SK-N-SH (cell line): ENCODE data around the gene GOLGA6D. TPM values are rescaled to one million over a fixed set of nuclear protein-coding genes. Genes with fewer than 3 reads are reported as not detected.

Experiments used
- CTCF ChIA-PET: fragments of 300-600, 350-600 bp; formaldehyde crosslinking; extraction: SDS; loops from one replicate; lab custom pipeline; 2021; lab: Yijun Ruan, JAX
- POLR2A ChIA-PET: fragments of 350-600 bp; sonication (Branson Sonifier 250); formaldehyde crosslinking; extraction: SDS; loops from one replicate; lab custom pipeline; 2020; ENCODE audit warnings: antibody characterized with exemption, inconsistent platforms; lab: Yijun Ruan, JAX
- DNase-seq: peaks from one replicate; pipeline ENCODE4 v3.0.0; 2012
- H2AFZ ChIP-seq: fragments of 200-600 bp; sonication (generic); 2 replicates; pipeline ENCODE4 v1.8.1; 2016; ENCODE audit warnings: antibody characterized with exemption, mild to moderate bottlenecking, low read depth
- H3F3A ChIP-seq: fragments of 200-600 bp; sonication (generic); replicated peaks from 2 replicates; pipeline ENCODE3; 2016; ENCODE audit warnings: antibody characterized with exemption, mild to moderate bottlenecking; ENCODE audit not compliant: insufficient read depth
- H3K27ac ChIP-seq, 2 experiments: fragments of 200-500 bp in 1 of 2; fragments of 200-600 bp in 1 of 2; sonication (Bioruptor generic) in 1 of 2; sonication (generic), shearing (Covaris generic) in 1 of 2; 2 replicates each; pipeline versions ENCODE4 v1.5.1 to v1.6.1; 2014 to 2016; ENCODE audit warnings: low read depth in 2 of 2, inconsistent platforms in 1 of 2, low read length in 1 of 2, mild to moderate bottlenecking in 1 of 2, mixed read lengths in 1 of 2
- H3K27me3 ChIP-seq: fragments of 200-600 bp; sonication (generic), shearing (Covaris generic); 2 replicates; pipeline ENCODE4 v1.6.1; 2016; ENCODE audit warnings: mixed run types; ENCODE audit not compliant: insufficient read depth
- H3K36me3 ChIP-seq, 2 experiments: fragments of 200-500 bp in 1 of 2; fragments of 200-600 bp in 1 of 2; sonication (Bioruptor generic) in 1 of 2; sonication (generic) in 1 of 2; replicated peaks in 1 of 2; 2 replicates each; pipeline versions ENCODE3 to v1.5.1; 2014 to 2016; ENCODE audit warnings: low read length in 1 of 2, mild to moderate bottlenecking in 1 of 2; ENCODE audit not compliant: insufficient read depth in 2 of 2, control insufficient read depth in 1 of 2
- H3K4me1 ChIP-seq, 2 experiments: fragments of 200-500 bp in 1 of 2; fragments of 200-600 bp in 1 of 2; sonication (Bioruptor generic) in 1 of 2; sonication (generic), shearing (Covaris generic) in 1 of 2; 2 replicates each; pipeline versions ENCODE4 v1.5.1 to v1.6.1; 2014 to 2016; ENCODE audit warnings: low read depth in 1 of 2, low read length in 1 of 2, mixed run types in 1 of 2; ENCODE audit not compliant: insufficient read depth in 2 of 2, control insufficient read depth in 1 of 2
- H3K4me2 ChIP-seq: fragments of 200-600 bp; sonication (generic), shearing (Covaris generic); 2 replicates; pipeline ENCODE4 v1.6.1; 2017; ENCODE audit warnings: mixed run types
- H3K4me3 ChIP-seq, 2 experiments: fragments of 200-500 bp in 1 of 2; fragments of 200-600 bp in 1 of 2; sonication (Bioruptor generic) in 1 of 2; sonication (generic), shearing (Covaris generic) in 1 of 2; 2 replicates each; pipeline versions ENCODE4 v1.5.1 to v1.8.1; 2014 to 2016; ENCODE audit warnings: low read depth in 2 of 2, inconsistent platforms in 1 of 2, low read length in 1 of 2, mild to moderate bottlenecking in 1 of 2, mixed read lengths in 1 of 2, moderate library complexity in 1 of 2
- H3K79me2 ChIP-seq: fragments of 200-600 bp; sonication (generic); 2 replicates; pipeline ENCODE4 v1.8.1; 2017; ENCODE audit warnings: mild to moderate bottlenecking; ENCODE audit not compliant: insufficient read depth
- H3K9ac ChIP-seq: fragments of 200-600 bp; sonication (generic); 2 replicates; pipeline ENCODE4 v1.6.1; 2017; ENCODE audit warnings: mixed run types
- H3K9me2 ChIP-seq: fragments of 200-600 bp; sonication (generic); 2 replicates; pipeline ENCODE4 v1.6.1; 2017; ENCODE audit warnings: mixed run types
- H3K9me3 ChIP-seq: fragments of 200-600 bp; sonication (generic); 2 replicates; pipeline ENCODE4 v1.6.1; 2017; ENCODE audit warnings: mixed run types, mild to moderate bottlenecking, moderate library complexity
- H4K20me1 ChIP-seq: fragments of 200-600 bp; sonication (generic); 2 replicates; pipeline ENCODE4 v1.6.1; 2017; ENCODE audit warnings: mild to moderate bottlenecking, mixed run types; ENCODE audit not compliant: insufficient read depth
- EP300 ChIP-seq, 2 experiments: IDR thresholded peaks; 2 replicates each; pipeline versions ENCODE4 v1.4.0 to v1.6.1; 2012; ENCODE audit warnings: borderline replicate concordance in 1 of 2, low read depth in 1 of 2, low read length in 1 of 2
- FOXJ3 ChIP-seq: sonication (generic); formaldehyde crosslinking; IDR thresholded peaks from 2 replicates; pipeline ENCODE4 v1.5.1; 2020; ENCODE audit warnings: mild to moderate bottlenecking, missing genetic modification reagents
- GATA2 ChIP-seq: sonication (generic); formaldehyde crosslinking; IDR thresholded peaks from 2 replicates; pipeline ENCODE4 v1.5.0; 2020; ENCODE audit warnings: mild to moderate bottlenecking, missing genetic modification reagents
- IRF3 ChIP-seq: fragments of 150-350 bp; IDR thresholded peaks from 2 replicates; pipeline ENCODE4 v1.6.1; 2016; ENCODE audit warnings: mild to moderate bottlenecking, low read depth, low read length
- JUND ChIP-seq: IDR thresholded peaks from 2 replicates; pipeline ENCODE4 v1.4.0; 2012
- MXI1 ChIP-seq: IDR thresholded peaks from 2 replicates; pipeline ENCODE4 v1.6.1; 2012; ENCODE audit warnings: mild to moderate bottlenecking, low read depth, low read length, improper control_type of control experiment
- PBX3 ChIP-seq: IDR thresholded peaks from 2 replicates; pipeline ENCODE4; 2012
- POLR2AphosphoS5 ChIP-seq: IDR thresholded peaks from 2 replicates; pipeline ENCODE4 v1.6.1; 2012; ENCODE audit warnings: low read depth, low read length
- RAD21 ChIP-seq: IDR thresholded peaks from 2 replicates; pipeline ENCODE4 v1.6.1; 2012; ENCODE audit warnings: mild to moderate bottlenecking, low read length
- REST ChIP-seq: IDR thresholded peaks from 2 replicates; pipeline ENCODE4 v1.6.1; 2012; ENCODE audit warnings: mild to moderate bottlenecking, low read depth, low read length, moderate library complexity
- RFX5 ChIP-seq: IDR thresholded peaks from 2 replicates; pipeline ENCODE4 v1.6.1; 2012; ENCODE audit warnings: mild to moderate bottlenecking, improper control_type of control experiment, low read length
- TAF1 ChIP-seq: IDR thresholded peaks from 2 replicates; pipeline ENCODE4 v1.6.1; 2012; ENCODE audit warnings: low read depth, mild to moderate bottlenecking, low read length, moderate library complexity, borderline replicate concordance
- TCF12 ChIP-seq: IDR thresholded peaks from 2 replicates; pipeline ENCODE4 v1.4.0; 2012
- USF2 ChIP-seq: fragments of 150-350 bp; IDR thresholded peaks from 2 replicates; pipeline ENCODE4 v1.6.1; 2017; ENCODE audit warnings: antibody characterized with exemption, low read length, low read depth, borderline replicate concordance
- YY1 ChIP-seq: IDR thresholded peaks from 2 replicates; pipeline ENCODE4 v1.4.0; 2012; ENCODE audit warnings: low read depth, mild to moderate bottlenecking
- ZBTB33 ChIP-seq: IDR thresholded peaks from 2 replicates; pipeline ENCODE4 v1.4.0; 2012; ENCODE audit warnings: low read depth, borderline replicate concordance
- WGBS: methylation state at CpG from one replicate; pipeline ENCODE4 v1.1.6; 2017; ENCODE audit warnings: low lambda C conversion rate; 5-methylcytosine and 5-hydroxymethylcytosine counted together
- polyA plus RNA-seq, 3 experiments: library from polyadenylated mRNA; depleted of rRNA; stranded (reverse); fragments of >200 nt; gene quantifications; 2 replicates each; pipeline ENCODE4 v1.2.3, GENCODE V29; 2012

Gene GOLGA6D
- polyA plus RNA-seq, 1 of the 3 experiments (the other 2 are of a cell fraction): 0.02 TPM

GRCh38 chr15:75335705-75336355 lies 53.2 kb downstream of the GOLGA6D start, which contains the start of gene COMMD4 (continued):
- TF ChIP-seq RFX5 (no peak), IRF3 (no peak), ZBTB33 (no peak), GATA2 (CRISPR knock-in tag) (no peak), USF2 (peak; percentile 95), POLR2AphosphoS5 (peak; percentile 86)
- TF ChIP-seq, all 33 proteins: peak for 17

GRCh38 chr15:75338661-75339240 lies 56.1 kb downstream of the GOLGA6D start:
- no peaks in the 10 kb centered on the region for H3K9me2 ChIP-seq
- peaks cover 17% of the 10 kb centered on the region for H3K79me2 ChIP-seq
- CTCF ChIA-PET: interaction anchor here (0.8 to 1.0 kb wide), 3 partner anchors 22 to 309 kb away, joined by 3 to 4 read pairs (median 3); no protein-coding TSS in a partner anchor
- WGBS: 81% methylated on average over 4 of the region's 11 CpGs
- POLR2A ChIA-PET: no interaction called here
- H3K4me3 ChIP-seq: no peak overlapping the region
- no peak overlapping the region for H3K4me2 ChIP-seq
- peaks cover 6% of the 10 kb centered on the region for H3F3A ChIP-seq
- no peaks in the 10 kb centered on the region for H3K9me3 ChIP-seq
- no peak overlapping the region for H3K9ac ChIP-seq
- peaks cover 0 to 16% of the 10 kb centered on the region in 2 experiments for H3K36me3 ChIP-seq
- H3K27ac ChIP-seq: no peak overlapping the region
- H4K20me1 ChIP-seq: no peaks in the 10 kb centered on the region
- no peak for TF ChIP-seq EP300 (IDR thresholded peaks at IDR 0.05; ENCODE audit: borderline replicate concordance in 1 of 2, low read depth in 1 of 2, low read length in 1 of 2)
- TF ChIP-seq RAD21: no peak
- TF ChIP-seq MXI1: no peak
- no peak for TF ChIP-seq JUND
- no peak for TF ChIP-seq TCF12
- TF ChIP-seq REST: no peak
- TF ChIP-seq PBX3: no peak
- no peak for TF ChIP-seq FOXJ3 (CRISPR knock-in tag)
- TF ChIP-seq YY1: no peak
- no peak for TF ChIP-seq TAF1
- TF ChIP-seq, all 33 proteins: peak for 0
- no peak for DNase-seq
- H2AFZ ChIP-seq: no peak overlapping the region
- peaks cover 0 to 8% of the 10 kb centered on the region in 2 experiments; a peak in 3 of 4 replicates for H3K4me1 ChIP-seq
- H3K27me3 ChIP-seq: no peaks in the 10 kb centered on the region
